ENCODE measurements around the gene FKBP3. TPM values are rescaled to one million over a fixed set of nuclear protein-coding genes. Genes with fewer than 3 reads are reported as not detected.
A peak's percentile ranks its signal among the peaks of the same experiment; 100 is the strongest.

Gene FKBP3
- total RNA-seq, 1 donor: 17.7 TPM

GRCh38 chr14:45169906-45170305 lies 35.6 kb upstream of the FKBP3 start:
- no peaks in the 10 kb centered on the region for H4K20me1 ChIP-seq (ENCODE audit: insufficient read depth, low read length)
- DNase-seq (ENCODE audit: insufficient read length, low spot score, missing footprints): no peak
- no peak for TF ChIP-seq CTCF (IDR thresholded peaks at IDR 0.05; ENCODE audit: extremely low read depth, low read depth, low read length)
- H3K27ac ChIP-seq (ENCODE audit: low read depth, low read length): no peak overlapping the region
- H3K9me3 ChIP-seq (ENCODE audit: low read depth, low read length): no peaks in the 10 kb centered on the region
- H3K27me3 ChIP-seq (ENCODE audit: insufficient read depth, low read length): no peaks in the 10 kb centered on the region
- H2AFZ ChIP-seq (ENCODE audit: low read length): no peak overlapping the region
- H3K4me3 ChIP-seq (ENCODE audit: insufficient read depth, low read length): no peak overlapping the region
- no peaks in the 10 kb centered on the region for H3K79me2 ChIP-seq (ENCODE audit: insufficient read depth, low read length)
- H3K36me3 ChIP-seq (ENCODE audit: insufficient read depth, low read length): no peaks in the 10 kb centered on the region
- H3K4me1 ChIP-seq (ENCODE audit: insufficient read depth, low read length): no peaks in the 10 kb centered on the region
- no peak overlapping the region for H3K4me2 ChIP-seq (ENCODE audit: insufficient read depth, low read length)

- Histone ChIP-seq H3K4me1 (ENCODE audit: insufficient read depth, low read length) (no peaks in the 10 kb centered on the region), H3K4me3 (ENCODE audit: insufficient read depth, low read length) (no peak overlapping the region), H3K9me3 (ENCODE audit: low read depth, low read length) (no peaks in the 10 kb centered on the region), H2AFZ (ENCODE audit: low read length) (no peak overlapping the region), H3K79me2 (ENCODE audit: insufficient read depth, low read length) (no peaks in the 10 kb centered on the region), H3K4me2 (ENCODE audit: insufficient read depth, low read length) (no peak overlapping the region), H3K36me3 (ENCODE audit: insufficient read depth, low read length) (no peaks in the 10 kb centered on the region), H4K20me1 (ENCODE audit: insufficient read depth, low read length) (no peaks in the 10 kb centered on the region), H3K27ac (ENCODE audit: low read depth, low read length) (no peak overlapping the region), H3K27me3 (ENCODE audit: insufficient read depth, low read length) (no peaks in the 10 kb centered on the region)
- no peak for DNase-seq (ENCODE audit: insufficient read length, low spot score, missing footprints)
- peak; percentile 39 for TF ChIP-seq CTCF (IDR thresholded peaks at IDR 0.05; ENCODE audit: extremely low read depth, low read depth, low read length)
These were observed 21.8 kb upstream of the FKBP3 start for GRCh38 chr14:45156067-45156466.

- H3K9me3 ChIP-seq (ENCODE audit: low read depth, low read length): no peaks in the 10 kb centered on the region
- H3K4me2 ChIP-seq (ENCODE audit: insufficient read depth, low read length): no peak overlapping the region
- no peaks in the 10 kb centered on the region for H4K20me1 ChIP-seq (ENCODE audit: insufficient read depth, low read length)
- no peak for TF ChIP-seq CTCF (IDR thresholded peaks at IDR 0.05; ENCODE audit: extremely low read depth, low read depth, low read length)
- DNase-seq (ENCODE audit: insufficient read length, low spot score, missing footprints): no peak
- no peaks in the 10 kb centered on the region for H3K36me3 ChIP-seq (ENCODE audit: insufficient read depth, low read length)
- H3K4me1 ChIP-seq (ENCODE audit: insufficient read depth, low read length): no peaks in the 10 kb centered on the region
- H2AFZ ChIP-seq (ENCODE audit: low read length): no peak overlapping the region
- H3K4me3 ChIP-seq (ENCODE audit: insufficient read depth, low read length): no peak overlapping the region
- no peaks in the 10 kb centered on the region for H3K27me3 ChIP-seq (ENCODE audit: insufficient read depth, low read length)
- no peak overlapping the region for H3K27ac ChIP-seq (ENCODE audit: low read depth, low read length)
- H3K79me2 ChIP-seq (ENCODE audit: insufficient read depth, low read length): no peaks in the 10 kb centered on the region
These were observed 16.2 kb upstream of the FKBP3 start for GRCh38 chr14:45150386-45150890.

GRCh38 chr14:45149602-45150001 lies 15.3 kb upstream of the FKBP3 start:
- Histone ChIP-seq H3K36me3 (ENCODE audit: insufficient read depth, low read length) (no peaks in the 10 kb centered on the region), H4K20me1 (ENCODE audit: insufficient read depth, low read length) (no peaks in the 10 kb centered on the region), H3K4me3 (ENCODE audit: insufficient read depth, low read length) (no peak overlapping the region), H2AFZ (ENCODE audit: low read length) (no peak overlapping the region), H3K79me2 (ENCODE audit: insufficient read depth, low read length) (peaks cover 2% of the 10 kb centered on the region), H3K4me2 (ENCODE audit: insufficient read depth, low read length) (no peak overlapping the region), H3K9me3 (ENCODE audit: low read depth, low read length) (no peaks in the 10 kb centered on the region), H3K4me1 (ENCODE audit: insufficient read depth, low read length) (no peaks in the 10 kb centered on the region), H3K27me3 (ENCODE audit: insufficient read depth, low read length) (no peaks in the 10 kb centered on the region), H3K27ac (ENCODE audit: low read depth, low read length) (no peak overlapping the region)
- no peak for TF ChIP-seq CTCF (IDR thresholded peaks at IDR 0.05; ENCODE audit: extremely low read depth, low read depth, low read length)
- no peak for DNase-seq (ENCODE audit: insufficient read length, low spot score, missing footprints)
